Mucosa of descending colon (tissue), 3 donors: ENCODE results near the gene DSCAML1. TPM values are rescaled to one million over a fixed set of nuclear protein-coding genes. Genes with fewer than 3 reads are reported as not detected.

Experiments used
- ATAC-seq: fragments of 200-7000 bp; cut with Tn5 transposase; one replicate; pipeline ENCODE4 v1.9.1; 2020; ENCODE audit warnings: mild to moderate bottlenecking, moderate library complexity
- DNase-seq, 3 donors: peaks; one replicate each; pipeline ENCODE4 v3.0.0-alpha.2; 2020
- H3K36me3 ChIP-seq: fragments of 200-600 bp; one replicate; pipeline ENCODE4 v1.8.0; 2021; ENCODE audit warnings: low read depth, mild to moderate bottlenecking
- H3K4me1 ChIP-seq: fragments of 200-600 bp; one replicate; pipeline ENCODE4 v1.8.0; 2021; ENCODE audit warnings: low read depth, mild to moderate bottlenecking
- H3K4me3 ChIP-seq: fragments of 200-600 bp; one replicate; pipeline ENCODE4 v1.8.0; 2021; ENCODE audit warnings: mild to moderate bottlenecking
- H3K9me3 ChIP-seq: fragments of 200-600 bp; one replicate; pipeline ENCODE4 v1.8.0; 2021; ENCODE audit warnings: mild to moderate bottlenecking
- CTCF ChIP-seq: fragments of 200-600 bp; IDR thresholded peaks from one replicate; pipeline ENCODE4 v1.8.0; 2022; ENCODE audit warnings: antibody characterized with exemption, mild to moderate bottlenecking
- intact Hi-C, 2 donors: fragments of 100-400 bp; cut with DNase I in 1 of 2; cut with micrococcal nuclease in 1 of 2; formaldehyde crosslinking; loops; one replicate each; pipeline versions ENCODE4 v1.11.0 to v1.11.1; 2022; cut with DNase I, micrococcal nuclease
- total RNA-seq, 3 donors: library from RNA; stranded (reverse); fragmentation: NEBNext Ultra II Directional in 2 of 3; extraction: Animal tissue kit (Norgen Biotek cat#: 25700) in 2 of 3; gene quantifications; one replicate each; pipeline versions ENCODE4 v1.2.1 to v1.2.4, GENCODE V29; 2021 to 2023
- donor health status: DM: no; HTN: no; CAD: no; lungs with moderate emphysema.
- donor health status: DM: no; HTN: no; CAD: no.
- donor health status: DM: no; HTN: yes; CAD: no.

DSCAML1 gene
- total RNA-seq, 3 donors from 2014 or later, result 5.0 to 5.5 (median 5.3) TPM

- no peak overlapping the region for H3K4me3 ChIP-seq
- no peak for TF ChIP-seq CTCF
- no peak for ATAC-seq
- H3K36me3 ChIP-seq, result no peaks in the 10 kb centered on the region
- intact Hi-C loops, result no loop called here
- H3K4me1 ChIP-seq, result no peaks in the 10 kb centered on the region
- H3K9me3 ChIP-seq, result no peaks in the 10 kb centered on the region
- no peak for DNase-seq
Observed at GRCh38 chr11:117552626-117553025, 244.4 kb downstream of the DSCAML1 start.

- Histone ChIP-seq H3K4me1 (no peaks in the 10 kb centered on the region), H3K9me3 (no peaks in the 10 kb centered on the region), H3K36me3 (no peaks in the 10 kb centered on the region), H3K4me3 (no peak overlapping the region)
- DNase-seq (peak in 1 of 3 donors; percentile 8), ATAC-seq (no peak)
- intact Hi-C loops, result no loop called here
- TF ChIP-seq CTCF, result no peak
Observed at GRCh38 chr11:117551761-117552343, 245.2 kb downstream of the DSCAML1 start.

- TF ChIP-seq CTCF, result no peak
- intact Hi-C loops, result no loop called here
- no peaks in the 10 kb centered on the region for H3K36me3 ChIP-seq
- no peak for ATAC-seq
- no peaks in the 10 kb centered on the region for H3K9me3 ChIP-seq
- H3K4me1 ChIP-seq, result no peaks in the 10 kb centered on the region
- DNase-seq, result no peak
- H3K4me3 ChIP-seq, result no peak overlapping the region
Observed at GRCh38 chr11:117550466-117550865, 246.6 kb downstream of the DSCAML1 start.

- DNase-seq, result no peak
- H3K36me3 ChIP-seq, result no peaks in the 10 kb centered on the region
- no peak for ATAC-seq
- H3K9me3 ChIP-seq, result no peaks in the 10 kb centered on the region
- TF ChIP-seq CTCF, result no peak
- intact Hi-C loops, result no loop called here
- H3K4me1 ChIP-seq, result peaks cover 6% of the 10 kb centered on the region
- H3K4me3 ChIP-seq, result no peak overlapping the region
Observed at GRCh38 chr11:117549417-117549816, 247.6 kb downstream of the DSCAML1 start.

GRCh38 chr11:117548876-117549275 is 248.1 kb downstream of the DSCAML1 start:
- Histone ChIP-seq H3K36me3 (no peaks in the 10 kb centered on the region), H3K9me3 (no peaks in the 10 kb centered on the region), H3K4me3 (no peak overlapping the region), H3K4me1 (peaks cover 6% of the 10 kb centered on the region)
- no peak for TF ChIP-seq CTCF
- intact Hi-C loops, result no loop called here
- ATAC-seq, result no peak
- DNase-seq, result no peak

GRCh38 chr11:117547946-117548345 is 249.1 kb downstream of the DSCAML1 start:
- no peak overlapping the region for H3K4me3 ChIP-seq
- H3K36me3 ChIP-seq, result no peaks in the 10 kb centered on the region
- H3K4me1 ChIP-seq, result peaks cover 6% of the 10 kb centered on the region
- ATAC-seq (no peak), DNase-seq (peak in 1 of 3 donors; percentile 11)
- no peak for TF ChIP-seq CTCF
- intact Hi-C loops, result no loop called here
- H3K9me3 ChIP-seq, result no peaks in the 10 kb centered on the region
